Large intestine (tissue), 3 donors: Measurements from ENCODE around the gene TRAPPC3. TPM values are rescaled to one million over a fixed set of nuclear protein-coding genes. Genes with fewer than 3 reads are reported as not detected.

ENCODE experiments used
- DNase-seq, 2 donors: peaks; one replicate each; pipeline versions ENCODE4 v3.0.0 to v3.0.0-alpha.2; 2013
- H3K27ac ChIP-seq: one replicate; pipeline ENCODE4 v1.5.1; 2013; ENCODE audit warnings: low read length
- H3K27me3 ChIP-seq: 2 replicates; pipeline ENCODE4 v1.6.1; 2013; ENCODE audit warnings: low read length; ENCODE audit not compliant: control insufficient read depth, insufficient read depth
- H3K36me3 ChIP-seq: 2 replicates; pipeline ENCODE4 v1.6.1; 2013; ENCODE audit warnings: low read length; ENCODE audit not compliant: control insufficient read depth, insufficient read depth
- H3K4me1 ChIP-seq: one replicate; pipeline ENCODE4 v1.6.1; 2013; ENCODE audit warnings: low read length; ENCODE audit not compliant: control insufficient read depth, insufficient read depth
- H3K4me3 ChIP-seq: one replicate; pipeline ENCODE4 v1.5.1; 2013; ENCODE audit warnings: low read length
- H3K9me3 ChIP-seq: one replicate; pipeline ENCODE4 v1.6.1; 2013; ENCODE audit warnings: mild to moderate bottlenecking, low read depth, low read length, moderate library complexity; ENCODE audit not compliant: control insufficient read depth
- WGBS: methylation state at CpG from one replicate; pipeline ENCODE4 v1.1.5; 2013; ENCODE audit warnings: low lambda C conversion rate; ENCODE audit not compliant: insufficient coverage; 5-methylcytosine and 5-hydroxymethylcytosine counted together
- polyA plus RNA-seq: library from polyadenylated mRNA; unstranded; fragments of 120-200 nt; gene quantifications from one replicate; pipeline ENCODE4 v1.2.1, GENCODE V29; 2013

TRAPPC3 gene
- polyA plus RNA-seq, 1 donor: 65.2 TPM

- peaks cover 57% of the 10 kb centered on the region for H3K36me3 ChIP-seq
Measured at GRCh38 chr1:36092798-36093185, 56.5 kb downstream of the TRAPPC3 start.

GRCh38 chr1:36092166-36092797, 57.0 kb downstream of the TRAPPC3 start:
- H3K9me3 ChIP-seq: peaks cover 4% of the 10 kb centered on the region
- no peak overlapping the region for H3K4me3 ChIP-seq
- H3K27me3 ChIP-seq: no peaks in the 10 kb centered on the region
- no peak for DNase-seq
- whole genome bisulfite sequencing: 80% methylated on average over 2 of the region's 17 CpGs
- peaks cover 13% of the 10 kb centered on the region for H3K4me1 ChIP-seq
- peaks cover 57% of the 10 kb centered on the region for H3K36me3 ChIP-seq
- no peak overlapping the region for H3K27ac ChIP-seq

More at GRCh38 chr1:36092798-36093185, 56.5 kb downstream of the TRAPPC3 start:
- H3K27ac ChIP-seq: no peak overlapping the region
- peaks cover 13% of the 10 kb centered on the region for H3K4me1 ChIP-seq
- H3K9me3 ChIP-seq: peaks cover 4% of the 10 kb centered on the region
- H3K27me3 ChIP-seq: no peaks in the 10 kb centered on the region
- no CpG with 5 or more reads among the region's 9 CpGs for WGBS
- no peak overlapping the region for H3K4me3 ChIP-seq
- DNase-seq: no peak

- H3K36me3 ChIP-seq: peaks cover 55% of the 10 kb centered on the region
Measured at GRCh38 chr1:36091698-36092097, 57.6 kb downstream of the TRAPPC3 start.

GRCh38 chr1:36091141-36091540, 58.1 kb downstream of the TRAPPC3 start:
- no CpG with 5 or more reads among the region's 4 CpGs for WGBS
- Histone ChIP-seq H3K4me3 (no peak overlapping the region), H3K4me1 (peaks cover 13% of the 10 kb centered on the region), H3K36me3 (peaks cover 51% of the 10 kb centered on the region), H3K27ac (no peak overlapping the region), H3K27me3 (no peaks in the 10 kb centered on the region), H3K9me3 (peaks cover 4% of the 10 kb centered on the region)
- no peak for DNase-seq

More at GRCh38 chr1:36091698-36092097, 57.6 kb downstream of the TRAPPC3 start:
- no peak for DNase-seq
- Histone ChIP-seq H3K27me3 (no peaks in the 10 kb centered on the region), H3K4me3 (no peak overlapping the region), H3K4me1 (peaks cover 13% of the 10 kb centered on the region), H3K27ac (no peak overlapping the region), H3K9me3 (peaks cover 4% of the 10 kb centered on the region)
- WGBS: no CpG with 5 or more reads among the region's 13 CpGs

GRCh38 chr1:36089393-36090121, 59.7 kb downstream of the TRAPPC3 start:
- H3K27me3 ChIP-seq: no peaks in the 10 kb centered on the region
- peaks cover 38% of the 10 kb centered on the region for H3K36me3 ChIP-seq
- H3K27ac ChIP-seq: peak overlapping the region; percentile 97
- peak overlapping the region; percentile 81 for H3K4me3 ChIP-seq
- H3K4me1 ChIP-seq: peaks cover 16% of the 10 kb centered on the region
- H3K9me3 ChIP-seq: peaks cover 4% of the 10 kb centered on the region
- WGBS: 33% methylated on average over 1 of the region's 32 CpGs
- DNase-seq: peak; percentile 36 to 81

- no CpG with 5 or more reads among the region's 84 CpGs for WGBS
- Histone ChIP-seq H3K27ac (peak within 1 kb of the TSS; percentile 97), H3K4me3 (peak within 1 kb of the TSS; percentile 81), H3K36me3 (peaks cover 30% of the 10 kb centered on the region), H3K4me1 (peaks cover 16% of the 10 kb centered on the region), H3K27me3 (no peaks in the 10 kb centered on the region), H3K9me3 (peaks cover 4% of the 10 kb centered on the region)
- DNase-seq: peak; percentile 91 to 93
Measured at GRCh38 chr1:36088577-36089392, 60.5 kb downstream of the TRAPPC3 start, which contains the start of gene ADPRS. Gene ADPRS, plus strand, starts transcription at chr1:36088892. Its CDS starts 13 bp downstream, at chr1:36088905.

- Histone ChIP-seq H3K27ac (no peak overlapping the region), H3K4me1 (peaks cover 16% of the 10 kb centered on the region), H3K36me3 (peaks cover 25% of the 10 kb centered on the region), H3K27me3 (peaks cover 3% of the 10 kb centered on the region), H3K9me3 (peaks cover 4% of the 10 kb centered on the region), H3K4me3 (peak overlapping the region; percentile 81)
- no peak for DNase-seq
- no CpG with 5 or more reads among the region's 8 CpGs for WGBS
Measured at GRCh38 chr1:36088265-36088576, 61.1 kb downstream of the TRAPPC3 start.

- peaks cover 16% of the 10 kb centered on the region for H3K4me1 ChIP-seq
- peaks cover 3% of the 10 kb centered on the region for H3K27me3 ChIP-seq
- H3K4me3 ChIP-seq: no peak overlapping the region
- no peak for DNase-seq
- WGBS: no CpG with 5 or more reads among the region's 31 CpGs
- no peak overlapping the region for H3K27ac ChIP-seq
- H3K36me3 ChIP-seq: peaks cover 17% of the 10 kb centered on the region
- peaks cover 4% of the 10 kb centered on the region for H3K9me3 ChIP-seq
Measured at GRCh38 chr1:36087233-36088123, 61.8 kb downstream of the TRAPPC3 start.
